ENCODE results near the gene DUSP10. TPM values are rescaled to one million over a fixed set of nuclear protein-coding genes. Genes with fewer than 3 reads are reported as not detected.

DUSP10 gene
- total RNA-seq, 2 donors from 2014 or later, result 14.3 TPM

GRCh38 chr1:221688488-221688843 is 53.4 kb downstream of the DUSP10 start:
- no peak overlapping the region for H3K27ac Mint-ChIP-seq
- no peak overlapping the region for H3K4me3 Mint-ChIP-seq
- H3K4me1 Mint-ChIP-seq (ENCODE audit: low read depth), result peaks cover 8% of the 10 kb centered on the region
- no peaks in the 10 kb centered on the region for H3K36me3 Mint-ChIP-seq (ENCODE audit: insufficient read depth in 2 of 2)
- no peak for DNase-seq
- H3K9me3 Mint-ChIP-seq, result no peaks in the 10 kb centered on the region
- H3K27me3 Mint-ChIP-seq (ENCODE audit: low read depth), result no peaks in the 10 kb centered on the region
- ATAC-seq (replicated peaks in 1 of 2), result peak in 1 of 2 donors; percentile 29

- DNase-seq, result no peak
- H3K27me3 Mint-ChIP-seq (ENCODE audit: low read depth), result no peaks in the 10 kb centered on the region
- H3K27ac Mint-ChIP-seq, result no peak overlapping the region
- no peak overlapping the region for H3K4me3 Mint-ChIP-seq
- no peaks in the 10 kb centered on the region for H3K9me3 Mint-ChIP-seq
- H3K36me3 Mint-ChIP-seq (ENCODE audit: insufficient read depth in 2 of 2), result no peaks in the 10 kb centered on the region
- ATAC-seq (replicated peaks in 1 of 2), result no peak
- peaks cover 8% of the 10 kb centered on the region for H3K4me1 Mint-ChIP-seq (ENCODE audit: low read depth)
Observed at GRCh38 chr1:221687836-221688487, 53.9 kb downstream of the DUSP10 start.

GRCh38 chr1:221683681-221684080 is 58.2 kb downstream of the DUSP10 start:
- H3K27me3 Mint-ChIP-seq (ENCODE audit: low read depth), result no peaks in the 10 kb centered on the region
- no peak overlapping the region for H3K27ac Mint-ChIP-seq
- ATAC-seq (replicated peaks in 1 of 2) (no peak), DNase-seq (no peak)
- H3K4me3 Mint-ChIP-seq, result no peak overlapping the region
- H3K4me1 Mint-ChIP-seq (ENCODE audit: low read depth), result peaks cover 8% of the 10 kb centered on the region
- peaks cover 4 to 6% of the 10 kb centered on the region in 2 donors for H3K36me3 Mint-ChIP-seq (ENCODE audit: insufficient read depth in 2 of 2)
- peaks cover 6 to 10% of the 10 kb centered on the region in 2 donors for H3K9me3 Mint-ChIP-seq

DNA sequence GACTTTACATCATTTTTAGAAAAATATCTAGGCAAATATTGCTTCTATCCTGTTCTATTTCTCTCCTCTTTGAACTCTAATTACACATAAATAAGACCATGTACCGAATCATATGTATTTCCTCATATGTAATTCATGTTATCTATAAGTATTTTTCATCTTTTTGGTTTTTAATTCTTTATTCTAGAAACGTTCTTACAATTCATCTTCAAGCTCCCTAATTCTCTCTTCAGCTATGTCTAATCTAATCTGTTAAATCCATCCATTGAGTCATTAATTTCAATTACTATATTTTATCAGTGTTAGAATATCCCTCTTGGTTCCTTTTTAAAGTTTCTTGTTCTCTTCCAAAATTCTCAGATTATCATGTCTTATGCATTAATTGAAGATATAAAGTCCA is 61.8 kb downstream of the DUSP10 start:
- ATAC-seq (replicated peaks in 1 of 2) (no peak), DNase-seq (no peak)
- no peak overlapping the region for H3K27ac Mint-ChIP-seq
- peaks cover 6 to 10% of the 10 kb centered on the region in 2 donors for H3K9me3 Mint-ChIP-seq
- peaks cover 4 to 6% of the 10 kb centered on the region in 2 donors for H3K36me3 Mint-ChIP-seq (ENCODE audit: insufficient read depth in 2 of 2)
- H3K27me3 Mint-ChIP-seq (ENCODE audit: low read depth), result no peaks in the 10 kb centered on the region
- H3K4me1 Mint-ChIP-seq (ENCODE audit: low read depth), result no peaks in the 10 kb centered on the region
- H3K4me3 Mint-ChIP-seq, result no peak overlapping the region

DNA sequence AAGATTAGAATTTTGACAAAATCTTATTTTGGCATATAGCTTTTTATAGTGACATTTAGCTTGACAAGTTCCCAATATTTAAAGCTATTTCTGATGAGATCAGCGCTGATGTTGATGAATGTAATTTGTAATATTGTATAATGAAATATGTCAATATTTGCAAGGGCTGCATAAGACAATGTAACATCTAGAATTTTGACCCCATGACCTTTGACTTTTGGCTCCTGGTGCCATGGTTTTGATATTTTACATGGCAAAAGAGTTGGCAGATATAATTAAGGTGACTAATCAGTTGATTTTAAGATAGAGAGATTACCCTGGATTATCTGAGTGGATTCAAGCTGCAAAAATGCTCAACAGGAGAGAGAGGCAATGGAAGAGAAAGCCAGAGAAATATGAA is 63.9 kb downstream of the DUSP10 start:
- no peak for DNase-seq
- Mint-ChIP-seq H3K4me1 (ENCODE audit: low read depth) (no peaks in the 10 kb centered on the region), H3K9me3 (peaks cover 6 to 10% of the 10 kb centered on the region in 2 donors), H3K36me3 (ENCODE audit: insufficient read depth in 2 of 2) (peaks cover 4 to 6% of the 10 kb centered on the region in 2 donors), H3K4me3 (no peak overlapping the region), H3K27me3 (ENCODE audit: low read depth) (no peaks in the 10 kb centered on the region), H3K27ac (no peak overlapping the region)
- ATAC-seq (replicated peaks in 1 of 2), result no peak

GRCh38 chr1:221675880-221676800 is 65.7 kb downstream of the DUSP10 start:
- Mint-ChIP-seq H3K36me3 (ENCODE audit: insufficient read depth in 2 of 2) (peaks cover 4 to 6% of the 10 kb centered on the region in 2 donors), H3K27me3 (ENCODE audit: low read depth) (peaks cover 2% of the 10 kb centered on the region), H3K27ac (no peak overlapping the region), H3K4me3 (no peak overlapping the region), H3K9me3 (peaks cover 6 to 8% of the 10 kb centered on the region in 2 donors), H3K4me1 (ENCODE audit: low read depth) (no peaks in the 10 kb centered on the region)
- DNase-seq (no peak), ATAC-seq (replicated peaks in 1 of 2) (no peak)

DNA sequence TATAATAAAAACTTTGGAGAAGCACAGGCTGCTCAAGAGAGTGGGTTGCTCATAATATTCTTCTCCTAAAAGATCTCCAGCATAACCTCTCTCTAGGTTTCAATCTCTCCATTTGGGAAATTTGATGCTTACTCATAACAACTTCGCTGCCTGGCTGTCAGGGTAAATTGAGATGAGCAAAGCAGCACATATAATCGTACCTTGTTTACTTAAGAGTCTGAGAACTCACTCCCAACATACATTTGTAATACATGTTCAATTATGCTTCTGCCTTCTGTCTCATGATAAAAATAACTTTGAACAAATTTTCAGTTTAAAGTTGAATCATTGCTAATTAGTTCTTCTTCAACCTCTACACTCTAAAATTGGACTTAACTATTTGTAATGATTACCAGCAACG is 68.9 kb downstream of the DUSP10 start:
- H3K9me3 Mint-ChIP-seq, result no peaks in the 10 kb centered on the region
- H3K36me3 Mint-ChIP-seq (ENCODE audit: insufficient read depth in 2 of 2), result no peaks in the 10 kb centered on the region
- H3K4me1 Mint-ChIP-seq (ENCODE audit: low read depth), result peaks cover under 1% of the 10 kb centered on the region
- H3K27me3 Mint-ChIP-seq (ENCODE audit: low read depth), result peaks cover 16% of the 10 kb centered on the region
- no peak overlapping the region for H3K27ac Mint-ChIP-seq
- DNase-seq, result no peak
- no peak overlapping the region for H3K4me3 Mint-ChIP-seq
- ATAC-seq (replicated peaks in 1 of 2), result no peak

GRCh38 chr1:221672239-221672645 is 69.6 kb downstream of the DUSP10 start:
- H3K4me3 Mint-ChIP-seq, result no peak overlapping the region
- H3K4me1 Mint-ChIP-seq (ENCODE audit: low read depth), result peaks cover 7% of the 10 kb centered on the region
- no peak overlapping the region for H3K27ac Mint-ChIP-seq
- ATAC-seq (replicated peaks in 1 of 2) (no peak), DNase-seq (no peak)
- peaks cover 16% of the 10 kb centered on the region for H3K27me3 Mint-ChIP-seq (ENCODE audit: low read depth)
- no peaks in the 10 kb centered on the region for H3K9me3 Mint-ChIP-seq
- no peaks in the 10 kb centered on the region for H3K36me3 Mint-ChIP-seq (ENCODE audit: insufficient read depth in 2 of 2)

- ATAC-seq (replicated peaks in 1 of 2) (no peak), DNase-seq (no peak)
- peaks cover 14% of the 10 kb centered on the region for H3K4me1 Mint-ChIP-seq (ENCODE audit: low read depth)
- no peaks in the 10 kb centered on the region for H3K36me3 Mint-ChIP-seq (ENCODE audit: insufficient read depth in 2 of 2)
- H3K4me3 Mint-ChIP-seq, result no peak overlapping the region
- no peaks in the 10 kb centered on the region for H3K9me3 Mint-ChIP-seq
- H3K27ac Mint-ChIP-seq, result no peak overlapping the region
- H3K27me3 Mint-ChIP-seq (ENCODE audit: low read depth), result peaks cover 16% of the 10 kb centered on the region
Observed at GRCh38 chr1:221670081-221670480, 71.8 kb downstream of the DUSP10 start.

GRCh38 chr1:221669441-221669840 is 72.4 kb downstream of the DUSP10 start:
- Mint-ChIP-seq H3K27ac (no peak overlapping the region), H3K4me3 (no peak overlapping the region), H3K36me3 (ENCODE audit: insufficient read depth in 2 of 2) (no peaks in the 10 kb centered on the region), H3K4me1 (ENCODE audit: low read depth) (peaks cover 14% of the 10 kb centered on the region), H3K27me3 (ENCODE audit: low read depth) (peaks cover 16% of the 10 kb centered on the region), H3K9me3 (no peaks in the 10 kb centered on the region)
- DNase-seq, result no peak
- no peak for ATAC-seq (replicated peaks in 1 of 2)

DNA sequence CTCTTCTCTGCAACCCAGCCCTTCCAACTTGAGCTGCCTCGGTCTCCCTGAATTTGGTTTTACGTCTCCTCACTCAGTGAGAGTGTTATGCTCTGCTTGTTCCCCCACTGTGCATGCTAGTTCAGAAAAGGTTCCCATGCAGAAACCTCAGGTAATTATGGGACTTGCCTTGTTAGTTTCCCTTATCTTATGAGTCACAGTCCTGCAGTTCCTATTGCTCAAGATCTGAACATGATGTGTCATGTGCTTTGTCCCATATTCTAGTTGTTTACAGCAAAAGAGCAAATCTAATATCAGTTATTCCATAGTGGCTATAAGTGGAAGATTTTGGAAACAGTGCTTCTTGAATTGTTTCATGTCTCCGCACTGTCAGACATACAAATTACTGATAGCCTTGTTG is 74.4 kb downstream of the DUSP10 start:
- H3K27ac Mint-ChIP-seq, result no peak overlapping the region
- DNase-seq (no peak), ATAC-seq (replicated peaks in 1 of 2) (peak; percentile 71 to 76)
- H3K4me3 Mint-ChIP-seq, result peak overlapping the region in 1 of 2 donors; percentile 7
- H3K36me3 Mint-ChIP-seq (ENCODE audit: insufficient read depth in 2 of 2), result no peaks in the 10 kb centered on the region
- peaks cover 0 to 1% of the 10 kb centered on the region in 2 donors for H3K9me3 Mint-ChIP-seq
- peaks cover 14% of the 10 kb centered on the region for H3K4me1 Mint-ChIP-seq (ENCODE audit: low read depth)
- peaks cover 16% of the 10 kb centered on the region for H3K27me3 Mint-ChIP-seq (ENCODE audit: low read depth)

DNA sequence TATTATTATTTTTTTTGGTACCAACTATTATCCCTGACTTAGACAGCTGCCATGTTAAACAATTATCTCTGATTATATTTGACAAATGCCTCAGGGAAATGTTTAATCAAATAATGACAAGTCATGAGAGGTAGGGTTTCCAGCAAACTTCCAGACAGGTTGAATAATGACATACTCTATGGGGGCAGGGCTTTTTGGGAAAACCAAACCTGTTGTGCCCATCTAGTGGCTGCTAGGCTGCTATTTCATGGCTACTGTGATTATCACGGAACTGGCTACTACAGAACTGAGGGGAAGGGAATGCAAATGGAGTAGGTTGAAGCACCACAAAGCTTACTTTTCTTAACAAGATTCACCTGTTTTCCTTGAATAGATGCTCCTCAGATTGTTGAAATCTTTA is 77.6 kb downstream of the DUSP10 start:
- Mint-ChIP-seq H3K9me3 (peaks cover 0 to 1% of the 10 kb centered on the region in 2 donors), H3K36me3 (ENCODE audit: insufficient read depth in 2 of 2) (no peaks in the 10 kb centered on the region), H3K4me1 (ENCODE audit: low read depth) (peaks cover 20% of the 10 kb centered on the region)

GRCh38 chr1:221663321-221663720 is 78.6 kb downstream of the DUSP10 start:
- H3K4me1 Mint-ChIP-seq (ENCODE audit: low read depth), result peaks cover 20% of the 10 kb centered on the region
- no peak overlapping the region for H3K27ac Mint-ChIP-seq
- ATAC-seq (replicated peaks in 1 of 2), result no peak
- peaks cover 0 to 1% of the 10 kb centered on the region in 2 donors for H3K9me3 Mint-ChIP-seq
- no peaks in the 10 kb centered on the region for H3K27me3 Mint-ChIP-seq (ENCODE audit: low read depth)
- no peak overlapping the region for H3K4me3 Mint-ChIP-seq
- H3K36me3 Mint-ChIP-seq (ENCODE audit: insufficient read depth in 2 of 2), result no peaks in the 10 kb centered on the region
- no peak for DNase-seq

More for the DNA sequence above, 77.6 kb downstream of the DUSP10 start:
- no peak for DNase-seq
- no peak overlapping the region for H3K4me3 Mint-ChIP-seq
- no peak overlapping the region for H3K27ac Mint-ChIP-seq
- H3K27me3 Mint-ChIP-seq (ENCODE audit: low read depth), result peaks cover 7% of the 10 kb centered on the region
- no peak for ATAC-seq (replicated peaks in 1 of 2)
